Osteoblast (primary cell): ENCODE data around the gene UBE3B. TPM values are rescaled to one million over a fixed set of nuclear protein-coding genes. Genes with fewer than 3 reads are reported as not detected.

Experiments
- DNase-seq: peaks from one replicate; pipeline ENCODE4 v3.0.0; 2011; ENCODE audit warnings: low spot score, mixed read lengths; ENCODE audit not compliant: insufficient read length; ENCODE audit errors: missing footprints
- H2AFZ ChIP-seq: 2 replicates; pipeline ENCODE4 v1.6.0; 2011; ENCODE audit warnings: mild to moderate bottlenecking, low read length
- H3K27ac ChIP-seq: 2 replicates; pipeline ENCODE4 v1.5.1; 2011; ENCODE audit warnings: mild to moderate bottlenecking, low read depth, low read length, moderate library complexity
- H3K27me3 ChIP-seq: 2 replicates; pipeline ENCODE4 v1.6.0; 2012; ENCODE audit warnings: mild to moderate bottlenecking, control low read depth, inconsistent platforms, low read length, moderate library complexity; ENCODE audit not compliant: insufficient read depth
- H3K36me3 ChIP-seq: 2 replicates; pipeline ENCODE4 v1.5.1; 2011; ENCODE audit warnings: mild to moderate bottlenecking, low read length, control low read depth, moderate library complexity; ENCODE audit not compliant: insufficient read depth
- H3K4me1 ChIP-seq: 2 replicates; pipeline ENCODE4 v1.5.1; 2011; ENCODE audit warnings: mild to moderate bottlenecking, low read length, control low read depth, moderate library complexity; ENCODE audit not compliant: insufficient read depth
- H3K4me2 ChIP-seq: 2 replicates; pipeline ENCODE4 v1.6.0; 2011; ENCODE audit warnings: mild to moderate bottlenecking, low read length; ENCODE audit not compliant: insufficient read depth
- H3K4me3 ChIP-seq: fragments of 200-600 bp; sonication (generic); 3 replicates; pipeline ENCODE4 v1.5.1; 2012; ENCODE audit warnings: mild to moderate bottlenecking, low read length, inconsistent platforms; ENCODE audit not compliant: insufficient read depth
- H3K79me2 ChIP-seq: 2 replicates; pipeline ENCODE4 v1.6.0; 2012; ENCODE audit warnings: mild to moderate bottlenecking, low read length, control low read depth, inconsistent platforms; ENCODE audit not compliant: insufficient read depth
- H3K9me3 ChIP-seq: 2 replicates; pipeline ENCODE4 v1.5.1; 2011; ENCODE audit warnings: low read depth, low read length, control low read depth
- H4K20me1 ChIP-seq: 2 replicates; pipeline ENCODE4 v1.6.0; 2012; ENCODE audit warnings: mild to moderate bottlenecking, low read length, control low read depth; ENCODE audit not compliant: insufficient read depth
- total RNA-seq: library from RNA; depleted of rRNA; stranded (reverse); fragments of >200 nt; gene quantifications from 2 replicates; pipeline ENCODE4 v1.2.3, GENCODE V29; 2012
- TF ChIP-seq, protein P1 (sequence below): IDR thresholded peaks from 2 replicates; pipeline ENCODE4 v1.5.1; 2011; ENCODE audit warnings: mild to moderate bottlenecking, low read depth, low read length, moderate library complexity; ENCODE audit errors: extremely low read depth

UBE3B gene
- total RNA-seq, 1 donor: 40.9 TPM

- Histone ChIP-seq H2AFZ (no peak overlapping the region), H3K36me3 (peaks cover 92% of the 10 kb centered on the region), H3K4me3 (no peak overlapping the region), H3K27me3 (no peaks in the 10 kb centered on the region), H3K79me2 (no peaks in the 10 kb centered on the region), H3K9me3 (no peaks in the 10 kb centered on the region), H3K27ac (peak overlapping the region; percentile 28), H4K20me1 (no peaks in the 10 kb centered on the region), H3K4me1 (no peaks in the 10 kb centered on the region), H3K4me2 (no peak overlapping the region)
- TF ChIP-seq, protein P1, sequence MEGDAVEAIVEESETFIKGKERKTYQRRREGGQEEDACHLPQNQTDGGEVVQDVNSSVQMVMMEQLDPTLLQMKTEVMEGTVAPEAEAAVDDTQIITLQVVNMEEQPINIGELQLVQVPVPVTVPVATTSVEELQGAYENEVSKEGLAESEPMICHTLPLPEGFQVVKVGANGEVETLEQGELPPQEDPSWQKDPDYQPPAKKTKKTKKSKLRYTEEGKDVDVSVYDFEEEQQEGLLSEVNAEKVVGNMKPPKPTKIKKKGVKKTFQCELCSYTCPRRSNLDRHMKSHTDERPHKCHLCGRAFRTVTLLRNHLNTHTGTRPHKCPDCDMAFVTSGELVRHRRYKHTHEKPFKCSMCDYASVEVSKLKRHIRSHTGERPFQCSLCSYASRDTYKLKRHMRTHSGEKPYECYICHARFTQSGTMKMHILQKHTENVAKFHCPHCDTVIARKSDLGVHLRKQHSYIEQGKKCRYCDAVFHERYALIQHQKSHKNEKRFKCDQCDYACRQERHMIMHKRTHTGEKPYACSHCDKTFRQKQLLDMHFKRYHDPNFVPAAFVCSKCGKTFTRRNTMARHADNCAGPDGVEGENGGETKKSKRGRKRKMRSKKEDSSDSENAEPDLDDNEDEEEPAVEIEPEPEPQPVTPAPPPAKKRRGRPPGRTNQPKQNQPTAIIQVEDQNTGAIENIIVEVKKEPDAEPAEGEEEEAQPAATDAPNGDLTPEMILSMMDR: no peak
- no peak for DNase-seq
Observed at GRCh38 chr12:109488051-109488665, 10.7 kb downstream of the UBE3B start.

DNA sequence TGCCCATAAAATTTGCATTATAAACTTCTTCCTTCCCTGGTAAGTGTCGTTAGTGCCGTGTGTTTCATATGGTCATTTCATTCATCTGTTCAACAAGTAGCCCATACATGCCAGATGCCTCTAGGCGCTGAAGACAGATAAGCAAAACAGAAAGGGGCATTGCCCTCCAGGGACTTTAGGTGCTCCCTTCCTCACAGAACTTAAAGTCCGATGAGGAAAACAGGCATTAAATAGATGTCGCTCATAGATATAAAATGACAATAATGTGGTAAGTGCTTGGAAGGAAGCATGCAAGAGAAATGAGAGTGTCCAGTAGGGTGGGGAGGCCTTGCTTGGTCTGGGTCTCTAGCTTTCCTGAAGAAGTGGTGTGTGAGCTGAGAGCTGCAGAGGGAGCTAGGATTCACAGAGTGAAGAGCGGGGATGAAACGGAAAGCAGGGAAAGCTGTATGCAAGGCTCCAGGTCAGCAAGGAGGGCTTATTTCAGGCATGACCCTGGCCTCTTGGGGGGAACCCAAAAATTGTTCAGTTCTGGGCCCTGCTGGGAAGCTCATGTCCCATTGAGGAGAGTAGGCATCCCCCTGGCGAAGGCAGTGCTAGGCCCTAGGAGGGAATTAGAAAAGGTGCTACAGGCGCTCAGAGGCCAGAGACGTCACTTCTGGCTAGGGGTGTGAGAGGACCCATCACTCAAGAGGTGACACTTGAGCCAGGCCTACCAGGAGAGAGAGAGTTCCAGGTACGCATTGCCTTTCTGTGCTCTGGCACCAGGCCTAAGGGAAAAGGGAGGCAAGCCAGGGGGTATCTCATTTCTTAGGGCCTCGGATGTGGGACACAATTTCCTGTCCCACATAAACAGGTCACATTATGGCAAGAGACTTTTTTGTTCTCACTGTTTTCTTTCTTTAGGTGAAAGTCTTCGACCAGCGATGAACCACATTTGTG is 11.9 kb downstream of the UBE3B start:
- Histone ChIP-seq H3K9me3 (no peaks in the 10 kb centered on the region), H3K27me3 (no peaks in the 10 kb centered on the region), H3K4me2 (no peak overlapping the region), H4K20me1 (no peaks in the 10 kb centered on the region), H3K4me3 (no peak overlapping the region), H3K79me2 (no peaks in the 10 kb centered on the region), H2AFZ (no peak overlapping the region), H3K36me3 (peaks cover 81% of the 10 kb centered on the region), H3K4me1 (no peaks in the 10 kb centered on the region), H3K27ac (no peak overlapping the region)
- DNase-seq: no peak
- TF ChIP-seq, protein P1: no peak

DNA sequence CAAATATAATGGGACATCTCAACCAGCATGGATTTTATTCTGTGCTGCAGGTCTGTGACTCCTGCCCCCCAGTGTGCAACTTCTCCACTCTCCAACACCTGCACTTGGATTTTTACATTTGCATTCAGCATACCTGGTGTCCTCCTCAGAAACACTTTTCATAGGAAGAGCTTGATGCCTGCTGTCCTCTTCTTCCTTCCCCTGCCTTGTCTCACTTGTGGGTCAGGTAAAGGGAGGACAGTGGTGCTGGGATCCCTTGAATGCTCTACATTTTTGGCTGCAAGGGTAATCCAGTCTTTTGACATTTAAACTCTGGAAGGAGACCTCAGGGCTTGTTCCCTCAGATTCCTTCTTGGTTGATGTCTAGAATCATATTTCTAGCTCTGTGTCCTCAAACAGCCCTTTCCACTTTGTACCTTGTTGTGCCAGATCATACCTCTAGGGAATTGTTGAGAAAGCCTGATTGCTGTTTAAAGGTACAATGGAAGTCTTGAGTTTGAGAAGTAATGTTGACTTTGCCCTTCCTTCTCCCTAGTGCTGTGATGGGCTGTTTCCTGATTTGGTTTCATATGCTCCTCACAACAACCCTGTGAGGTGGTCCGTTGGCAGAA is 12.6 kb downstream of the UBE3B start:
- Histone ChIP-seq H3K36me3 (peaks cover 82% of the 10 kb centered on the region), H3K9me3 (no peaks in the 10 kb centered on the region), H2AFZ (no peak overlapping the region), H3K4me1 (no peaks in the 10 kb centered on the region), H3K4me3 (no peak overlapping the region), H3K27me3 (no peaks in the 10 kb centered on the region), H4K20me1 (no peaks in the 10 kb centered on the region), H3K79me2 (no peaks in the 10 kb centered on the region), H3K4me2 (no peak overlapping the region), H3K27ac (no peak overlapping the region)
- DNase-seq: no peak
- TF ChIP-seq, protein P1: no peak

DNA sequence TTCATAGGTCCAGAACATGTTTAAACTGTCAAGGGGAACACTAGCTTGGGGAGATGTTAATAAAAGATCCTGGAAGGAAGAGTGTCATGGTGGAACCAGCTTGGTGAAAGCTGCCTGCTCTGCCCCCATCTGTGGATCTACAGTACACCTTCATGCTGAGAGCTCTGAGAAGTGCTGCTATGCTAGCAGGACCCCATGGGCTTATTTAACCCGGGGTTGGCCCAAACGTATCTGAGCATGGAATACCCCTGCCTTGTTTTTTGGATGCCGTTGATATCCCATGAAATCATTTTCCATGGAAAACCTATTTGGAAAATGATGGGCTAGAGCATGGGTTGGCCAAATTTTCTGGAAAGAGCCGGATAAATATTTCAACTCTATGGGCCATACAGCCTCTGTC is 14.2 kb downstream of the UBE3B start:
- no peak overlapping the region for H2AFZ ChIP-seq
- H3K9me3 ChIP-seq: no peaks in the 10 kb centered on the region
- no peak overlapping the region for H3K4me3 ChIP-seq
- TF ChIP-seq, protein P1: no peak
- DNase-seq: no peak
- H3K27ac ChIP-seq: no peak overlapping the region
- no peaks in the 10 kb centered on the region for H3K79me2 ChIP-seq
- H3K4me1 ChIP-seq: no peaks in the 10 kb centered on the region
- H3K27me3 ChIP-seq: no peaks in the 10 kb centered on the region
- no peaks in the 10 kb centered on the region for H4K20me1 ChIP-seq
- H3K4me2 ChIP-seq: no peak overlapping the region
- peaks cover 65% of the 10 kb centered on the region for H3K36me3 ChIP-seq
